GM21723 (cell line): Measurements from ENCODE around the gene CPZ.

Experiments
- ATAC-seq: cut with Tn5 transposase; IDR thresholded peaks from one replicate; pipeline ENCODE4 v1.9.1; 2021; ENCODE audit warnings: mild to moderate bottlenecking, moderate library complexity; ENCODE audit not compliant: unreplicated experiment

CPZ gene

GRCh38 chr4:8592366-8593263, at the start of gene CPZ:
Gene CPZ, plus strand, starts transcription at chr4:8592765. Its CDS starts 69 bp downstream, at chr4:8592834.
- no peak for ATAC-seq

- ATAC-seq = no peak
Observed at GRCh38 chr4:8542776-8543525, 49.6 kb upstream of the CPZ start.

GRCh38 chr4:8543623-8544022, 48.9 kb upstream of the CPZ start:
- ATAC-seq = no peak

- no peak for ATAC-seq
Observed at GRCh38 chr4:8544282-8544681, 48.3 kb upstream of the CPZ start.

GRCh38 chr4:8544741-8545438, 47.7 kb upstream of the CPZ start:
- no peak for ATAC-seq

GRCh38 chr4:8545439-8545765, 47.2 kb upstream of the CPZ start:
- ATAC-seq = no peak

- no peak for ATAC-seq
Observed at GRCh38 chr4:8546766-8547107, 45.8 kb upstream of the CPZ start.

GRCh38 chr4:8547108-8547911, 45.3 kb upstream of the CPZ start:
- ATAC-seq = no peak

- ATAC-seq = no peak
Observed at GRCh38 chr4:8547912-8548730, 44.4 kb upstream of the CPZ start.

- no peak for ATAC-seq
Observed at GRCh38 chr4:8548731-8549351, 43.7 kb upstream of the CPZ start.

- ATAC-seq = no peak
Observed at GRCh38 chr4:8549352-8549931, 43.1 kb upstream of the CPZ start.

- ATAC-seq = no peak
Observed at GRCh38 chr4:8550691-8551090, 41.9 kb upstream of the CPZ start.

- no peak for ATAC-seq
Observed at GRCh38 chr4:8552024-8552423, 40.5 kb upstream of the CPZ start.

- no peak for ATAC-seq
Observed at GRCh38 chr4:8552581-8553205, 39.9 kb upstream of the CPZ start.

GRCh38 chr4:8553216-8553615, 39.3 kb upstream of the CPZ start:
- no peak for ATAC-seq

GRCh38 chr4:8553991-8554405, 38.6 kb upstream of the CPZ start:
- no peak for ATAC-seq

GRCh38 chr4:8554555-8555100, 37.9 kb upstream of the CPZ start:
- no peak for ATAC-seq

- no peak for ATAC-seq
Observed at GRCh38 chr4:8555716-8556115, 36.8 kb upstream of the CPZ start.
